Ectodermal cell (in vitro differentiated cells): ENCODE results near the gene UBL3.

ENCODE experiments used
- H3K27ac ChIP-seq: 2 replicates; pipeline ENCODE4 v1.7.0; 2013; ENCODE audit warnings: mild to moderate bottlenecking, low read depth, low read length; ENCODE audit not compliant: insufficient read depth, poor library complexity, severe bottlenecking
- H3K27me3 ChIP-seq: 2 replicates; pipeline ENCODE4 v1.7.0; 2013; ENCODE audit warnings: mild to moderate bottlenecking, low read length; ENCODE audit not compliant: insufficient read depth, control insufficient read depth, poor library complexity, severe bottlenecking
- H3K36me3 ChIP-seq: one replicate; pipeline ENCODE4 v1.7.0; 2013; ENCODE audit warnings: low read length; ENCODE audit not compliant: control insufficient read depth, insufficient read depth
- H3K4me1 ChIP-seq: one replicate; pipeline ENCODE4 v1.7.0; 2013; ENCODE audit warnings: low read length; ENCODE audit not compliant: control insufficient read depth, insufficient read depth
- H3K4me3 ChIP-seq: 2 replicates; pipeline ENCODE4 v1.7.0; 2013; ENCODE audit warnings: low read depth, low read length, control low read depth; ENCODE audit not compliant: insufficient read depth
- H3K9me3 ChIP-seq: 2 replicates; pipeline ENCODE4 v1.7.0; 2013; ENCODE audit warnings: mild to moderate bottlenecking, low read length, moderate library complexity; ENCODE audit not compliant: control insufficient read depth
- WGBS, 2 experiments: methylation state at CpG; one replicate each; pipeline ENCODE4 v1.1.7; 2013; ENCODE audit warnings: missing lambda C conversion rate in 2 of 2; 5-methylcytosine and 5-hydroxymethylcytosine counted together

The UBL3 gene

GRCh38 chr13:29767006-29767405 is 83.4 kb downstream of the UBL3 start:
- no peaks in the 10 kb centered on the region for H3K27me3 ChIP-seq
- WGBS, 2 experiments: 77 to 78% methylated on average over 5 of the region's 5 CpGs
- H3K4me1 ChIP-seq: no peaks in the 10 kb centered on the region
- no peak overlapping the region for H3K27ac ChIP-seq
- H3K4me3 ChIP-seq: no peak overlapping the region
- no peaks in the 10 kb centered on the region for H3K9me3 ChIP-seq
- H3K36me3 ChIP-seq: no peaks in the 10 kb centered on the region

- WGBS, 2 experiments: 88 to 89% methylated on average over 1 of the region's 2 CpGs
- Histone ChIP-seq H3K4me1 (no peaks in the 10 kb centered on the region), H3K27ac (no peak overlapping the region), H3K9me3 (no peaks in the 10 kb centered on the region), H3K4me3 (no peak overlapping the region), H3K36me3 (no peaks in the 10 kb centered on the region), H3K27me3 (no peaks in the 10 kb centered on the region)
Observed at GRCh38 chr13:29763436-29764180, 86.8 kb downstream of the UBL3 start.

- no peaks in the 10 kb centered on the region for H3K36me3 ChIP-seq
- H3K27ac ChIP-seq: no peak overlapping the region
- WGBS, 2 experiments: 70 to 76% methylated on average over 4 of the region's 4 CpGs
- H3K9me3 ChIP-seq: no peaks in the 10 kb centered on the region
- H3K4me3 ChIP-seq: no peak overlapping the region
- no peaks in the 10 kb centered on the region for H3K27me3 ChIP-seq
- H3K4me1 ChIP-seq: no peaks in the 10 kb centered on the region
Observed at GRCh38 chr13:29761815-29762214, 88.6 kb downstream of the UBL3 start.

- Histone ChIP-seq H3K27ac (no peak overlapping the region), H3K36me3 (no peaks in the 10 kb centered on the region), H3K9me3 (no peaks in the 10 kb centered on the region), H3K4me1 (no peaks in the 10 kb centered on the region), H3K4me3 (no peak overlapping the region), H3K27me3 (no peaks in the 10 kb centered on the region)
- 93 to 97% methylated on average over 3 of the region's 3 CpGs for WGBS, 2 experiments
Observed at GRCh38 chr13:29761160-29761559, 89.3 kb downstream of the UBL3 start.

- WGBS, 2 experiments: 83 to 86% methylated on average over 3 of the region's 3 CpGs
- Histone ChIP-seq H3K9me3 (no peaks in the 10 kb centered on the region), H3K27ac (no peak overlapping the region), H3K36me3 (no peaks in the 10 kb centered on the region), H3K4me1 (no peaks in the 10 kb centered on the region), H3K27me3 (no peaks in the 10 kb centered on the region), H3K4me3 (no peak overlapping the region)
Observed at GRCh38 chr13:29760544-29760943, 89.9 kb downstream of the UBL3 start.

GRCh38 chr13:29758531-29759114 is 91.8 kb downstream of the UBL3 start:
- Histone ChIP-seq H3K9me3 (no peaks in the 10 kb centered on the region), H3K36me3 (no peaks in the 10 kb centered on the region), H3K4me3 (no peak overlapping the region), H3K27me3 (no peaks in the 10 kb centered on the region), H3K27ac (no peak overlapping the region), H3K4me1 (no peaks in the 10 kb centered on the region)
- 92 to 93% methylated on average over 9 of the region's 9 CpGs for WGBS, 2 experiments

- WGBS, 2 experiments: 92 to 93% methylated on average over 2 of the region's 2 CpGs
- Histone ChIP-seq H3K4me1 (no peaks in the 10 kb centered on the region), H3K4me3 (no peak overlapping the region), H3K36me3 (no peaks in the 10 kb centered on the region), H3K27ac (no peak overlapping the region), H3K27me3 (no peaks in the 10 kb centered on the region), H3K9me3 (no peaks in the 10 kb centered on the region)
Observed at GRCh38 chr13:29756506-29756905, 93.9 kb downstream of the UBL3 start.

- Histone ChIP-seq H3K9me3 (no peaks in the 10 kb centered on the region), H3K4me1 (no peaks in the 10 kb centered on the region), H3K27me3 (no peaks in the 10 kb centered on the region), H3K4me3 (no peak overlapping the region), H3K36me3 (no peaks in the 10 kb centered on the region), H3K27ac (no peak overlapping the region)
- WGBS, 2 experiments: 50 to 63% methylated on average over 4 of the region's 4 CpGs
Observed at GRCh38 chr13:29754473-29754806, 96.0 kb downstream of the UBL3 start.

GRCh38 chr13:29753618-29754472 is 96.6 kb downstream of the UBL3 start:
- H3K27me3 ChIP-seq: no peaks in the 10 kb centered on the region
- no peak overlapping the region for H3K4me3 ChIP-seq
- no peak overlapping the region for H3K27ac ChIP-seq
- no peaks in the 10 kb centered on the region for H3K9me3 ChIP-seq
- no peaks in the 10 kb centered on the region for H3K4me1 ChIP-seq
- WGBS, 2 experiments: 89 to 91% methylated on average over 10 of the region's 10 CpGs
- H3K36me3 ChIP-seq: no peaks in the 10 kb centered on the region

- Histone ChIP-seq H3K27me3 (no peaks in the 10 kb centered on the region), H3K27ac (no peak overlapping the region), H3K36me3 (no peaks in the 10 kb centered on the region), H3K4me1 (no peaks in the 10 kb centered on the region), H3K4me3 (no peak overlapping the region), H3K9me3 (no peaks in the 10 kb centered on the region)
- WGBS, 2 experiments: 92 to 96% methylated on average over 4 of the region's 4 CpGs
Observed at GRCh38 chr13:29752175-29752574, 98.2 kb downstream of the UBL3 start.
